H1 (cell line): ENCODE measurements around the gene MROH7. TPM values are rescaled to one million over a fixed set of nuclear protein-coding genes. Genes with fewer than 3 reads are reported as not detected.

Experiments
- CTCF ChIA-PET: fragments of 300-600 bp; sonication (Branson Sonifier 250); formaldehyde crosslinking; loops from one replicate; lab custom pipeline; 2021; ENCODE audit not compliant: partially characterized antibody; lab: Charles Lee
- POLR2A ChIA-PET: fragments of 300-600 bp; sonication (Branson Sonifier 250); formaldehyde crosslinking; loops from one replicate; lab custom pipeline; 2021; ENCODE audit warnings: inconsistent platforms; ENCODE audit not compliant: partially characterized antibody; lab: Charles Lee
- DNase-seq, 2 experiments: peaks; one replicate each; pipeline versions ENCODE4 v3.0.0 to v3.0.0-alpha.2; 2010 to 2022; ENCODE audit warnings: low spot score in 2 of 2, low read depth in 1 of 2, mixed read lengths in 1 of 2
- FAIRE-seq: peaks from 2 replicates; lab custom pipeline; 2011; peaks lifted over from hg19 to GRCh38; lab: Jason Lieb, UNC
- H2AFZ ChIP-seq: 2 replicates; pipeline ENCODE4 v1.8.1; 2012; ENCODE audit warnings: low read length, inconsistent platforms
- H2AK5ac ChIP-seq: 2 replicates; pipeline ENCODE4 v1.6.1; 2013; ENCODE audit warnings: low read depth, low read length
- H2BK120ac ChIP-seq: replicated peaks from 2 replicates; pipeline ENCODE3; 2013; ENCODE audit warnings: low read depth, low read length, inconsistent platforms
- H2BK12ac ChIP-seq: 2 replicates; pipeline ENCODE4 v1.6.1; 2013; ENCODE audit warnings: low read depth, low read length
- H2BK15ac ChIP-seq: 2 replicates; pipeline ENCODE4 v1.6.1; 2013; ENCODE audit warnings: low read length
- H2BK20ac ChIP-seq: 2 replicates; pipeline ENCODE4 v1.6.1; 2013; ENCODE audit warnings: low read length
- H2BK5ac ChIP-seq: 2 replicates; pipeline ENCODE4 v1.6.1; 2013; ENCODE audit warnings: low read depth, low read length
- H3K14ac ChIP-seq: 2 replicates; pipeline ENCODE4 v1.6.1; 2013; ENCODE audit warnings: inconsistent platforms; ENCODE audit not compliant: insufficient read length
- H3K18ac ChIP-seq: 2 replicates; pipeline ENCODE4 v1.6.1; 2013; ENCODE audit warnings: low read length; ENCODE audit errors: extremely low read depth
- H3K23ac ChIP-seq: 2 replicates; pipeline ENCODE4 v1.6.1; 2013; ENCODE audit warnings: inconsistent platforms; ENCODE audit not compliant: insufficient read length
- H3K23me2 ChIP-seq: 2 replicates; pipeline ENCODE4 v1.6.1; 2013; ENCODE audit warnings: low read depth, low read length
- H3K27ac ChIP-seq: 2 replicates; pipeline ENCODE4 v1.6.1; 2011; ENCODE audit warnings: low read depth, low read length, inconsistent platforms
- H3K27me3 ChIP-seq, 4 experiments: replicated peaks in 1 of 4; 1 replicate in 1 of 4; 2 replicates in 3 of 4; pipeline versions ENCODE4 v1.6.1 to v1.8.1; 2011 to 2013; ENCODE audit warnings: low read length in 3 of 4, mild to moderate bottlenecking in 3 of 4, inconsistent platforms in 2 of 4, mixed read lengths in 2 of 4, moderate library complexity in 1 of 4; ENCODE audit not compliant: control insufficient read depth in 3 of 4, insufficient read depth in 3 of 4; ENCODE audit errors: extremely low read depth in 1 of 4
- H3K36me3 ChIP-seq, 4 experiments: 2 replicates each; pipeline versions ENCODE4 v1.6.1 to v1.8.1; 2011 to 2013; ENCODE audit warnings: mild to moderate bottlenecking in 4 of 4, low read length in 3 of 4, moderate library complexity in 2 of 4, control low read depth in 1 of 4, inconsistent platforms in 1 of 4; ENCODE audit not compliant: insufficient read depth in 4 of 4, control insufficient read depth in 2 of 4
- H3K4ac ChIP-seq: replicated peaks from 2 replicates; pipeline ENCODE3; 2013; ENCODE audit warnings: low read length, low read depth, mixed read lengths, inconsistent platforms; ENCODE audit not compliant: insufficient read length
- H3K4me1 ChIP-seq, 4 experiments: replicated peaks in 1 of 4; 1 replicate in 1 of 4; 2 replicates in 3 of 4; pipeline versions ENCODE4 v1.6.1 to v1.8.1; 2011 to 2013; ENCODE audit warnings: low read length in 3 of 4, inconsistent platforms in 2 of 4, mixed read lengths in 1 of 4; ENCODE audit not compliant: insufficient read depth in 4 of 4, control insufficient read depth in 3 of 4
- H3K4me2 ChIP-seq, 2 experiments: 2 replicates each; pipeline versions ENCODE4 v1.6.1 to v1.8.1; 2011 to 2013; ENCODE audit warnings: low read depth in 2 of 2, low read length in 2 of 2, control low read depth in 1 of 2, inconsistent platforms in 1 of 2, mild to moderate bottlenecking in 1 of 2; ENCODE audit not compliant: insufficient read depth in 1 of 2
- H3K4me3 ChIP-seq, 4 experiments: fragments of 200-600, 300-600 bp in 1 of 4; sonication (generic), shearing (Covaris generic), sonication (Bioruptor Twin) in 1 of 4; 2 replicates each; pipeline versions ENCODE4 v1.5.1 to v1.8.1; 2011 to 2016; ENCODE audit warnings: low read length in 4 of 4, low read depth in 3 of 4, control low read depth in 2 of 4, inconsistent platforms in 2 of 4, mild to moderate bottlenecking in 2 of 4, mixed read lengths in 1 of 4, moderate library complexity in 1 of 4; ENCODE audit not compliant: insufficient read depth in 2 of 4; ENCODE audit errors: extremely low read depth in 1 of 4
- H3K56ac ChIP-seq: replicated peaks from 2 replicates; pipeline ENCODE3; 2013; ENCODE audit warnings: low read depth, mild to moderate bottlenecking, mixed read lengths, low read length, inconsistent platforms; ENCODE audit not compliant: insufficient read length
- H3K79me1 ChIP-seq: 2 replicates; pipeline ENCODE4 v1.6.1; 2013; ENCODE audit warnings: low read depth, low read length, control low read depth
- H3K79me2 ChIP-seq, 2 experiments: 2 replicates each; pipeline versions ENCODE4 v1.6.1 to v1.8.1; 2012 to 2013; ENCODE audit warnings: low read length in 2 of 2, mild to moderate bottlenecking in 2 of 2, inconsistent platforms in 1 of 2; ENCODE audit not compliant: insufficient read depth in 2 of 2, control insufficient read depth in 1 of 2
- H3K9ac ChIP-seq, 4 experiments: replicated peaks in 1 of 4; 1 replicate in 1 of 4; 2 replicates in 3 of 4; pipeline versions ENCODE4 v1.6.1 to v1.8.1; 2011 to 2013; ENCODE audit warnings: low read depth in 3 of 4, low read length in 3 of 4, control low read depth in 2 of 4, mild to moderate bottlenecking in 2 of 4, moderate library complexity in 2 of 4, inconsistent platforms in 1 of 4; ENCODE audit errors: extremely low read depth in 1 of 4
- H3K9me3 ChIP-seq, 2 experiments: 2 replicates each; pipeline versions ENCODE4 v1.6.1 to v1.8.1; 2012 to 2013; ENCODE audit warnings: mild to moderate bottlenecking in 2 of 2, moderate library complexity in 2 of 2, control low read depth in 1 of 2, inconsistent platforms in 1 of 2, low read depth in 1 of 2, low read length in 1 of 2, mixed read lengths in 1 of 2; ENCODE audit not compliant: insufficient read depth in 2 of 2
- H4K20me1 ChIP-seq, 2 experiments: replicated peaks in 1 of 2; 2 replicates each; pipeline versions ENCODE3 to v1.8.1; 2011 to 2013; ENCODE audit warnings: inconsistent platforms in 2 of 2, low read length in 2 of 2, mild to moderate bottlenecking in 1 of 2; ENCODE audit not compliant: insufficient read depth in 2 of 2, control insufficient read depth in 1 of 2
- H4K5ac ChIP-seq: 2 replicates; pipeline ENCODE4 v1.6.1; 2013; ENCODE audit warnings: low read length, low read depth, mixed read lengths, inconsistent platforms; ENCODE audit not compliant: insufficient read length
- H4K8ac ChIP-seq: 2 replicates; pipeline ENCODE4 v1.8.0; 2013; ENCODE audit warnings: mild to moderate bottlenecking, moderate library complexity, low read length, inconsistent platforms; ENCODE audit not compliant: insufficient read depth; ENCODE audit errors: extremely low read depth
- H4K91ac ChIP-seq: replicated peaks from 2 replicates; pipeline ENCODE3; 2013; ENCODE audit warnings: low read length, mixed read lengths, inconsistent platforms; ENCODE audit not compliant: insufficient read length
- BRCA1 ChIP-seq: IDR thresholded peaks from 2 replicates; pipeline ENCODE4 v1.6.1; 2012; ENCODE audit warnings: low read depth, low read length, improper control_type of control experiment
- EGR1 ChIP-seq: IDR thresholded peaks from 2 replicates; pipeline ENCODE4 v1.6.1; 2011; ENCODE audit warnings: low read depth, low read length, borderline replicate concordance
- FOSL1 ChIP-seq: IDR thresholded peaks from 2 replicates; pipeline ENCODE4 v1.6.1; 2011; ENCODE audit warnings: mild to moderate bottlenecking, low read depth, low read length, moderate library complexity; ENCODE audit not compliant: insufficient read depth
- HDAC2 ChIP-seq, 2 experiments: fragments of 300-600 bp in 1 of 2; sonication (generic) in 1 of 2; IDR thresholded peaks; 2 replicates each; pipeline ENCODE4 v1.6.1; 2011 to 2012; ENCODE audit warnings: low read depth in 2 of 2, low read length in 2 of 2, mild to moderate bottlenecking in 2 of 2, moderate library complexity in 2 of 2, borderline replicate concordance in 1 of 2, inconsistent platforms in 1 of 2
- RFX5 ChIP-seq: IDR thresholded peaks from 2 replicates; pipeline ENCODE4 v1.6.1; 2011; ENCODE audit warnings: low read depth, low read length, improper control_type of control experiment, borderline replicate concordance
- RNF2 ChIP-seq: fragments of 200-900, 300-1000 bp; sonication (generic); IDR thresholded peaks from 2 replicates; pipeline ENCODE4 v1.7.1; 2016; ENCODE audit warnings: borderline replicate concordance, low read depth, mild to moderate bottlenecking, antibody characterized with exemption, low read length; ENCODE audit not compliant: poor library complexity, severe bottlenecking; ENCODE audit errors: missing control alignments
- USF2 ChIP-seq: IDR thresholded peaks from 2 replicates; pipeline ENCODE4 v1.6.1; 2011; ENCODE audit warnings: low read length, improper control_type of control experiment
- WGBS, 2 experiments: shearing (Covaris generic) in 1 of 2; methylation state at CpG; one replicate each; pipeline versions ENCODE4 v1.1.6 to v1.1.7; 2013 to 2015; ENCODE audit warnings: low lambda C conversion rate in 2 of 2, mixed read lengths in 2 of 2, inconsistent platforms in 1 of 2, low coverage in 1 of 2, missing lambda C conversion rate in 1 of 2; ENCODE audit not compliant: insufficient replicate concordance in 2 of 2, insufficient coverage in 1 of 2, insufficient read length in 1 of 2; ENCODE audit errors: extremely low coverage in 1 of 2, missing lambda C conversion rate in 1 of 2; 5-methylcytosine and 5-hydroxymethylcytosine counted together
- polyA plus RNA-seq, 7 experiments: library from polyadenylated mRNA; depleted of rRNA in 3 of 7; stranded (reverse) in 5 of 7; unstranded in 2 of 7; fragments of >200 nt in 5 of 7; fragments of 200-250 nt in 2 of 7; gene quantifications; 1 replicate in 5 of 7; 2 replicates in 1 of 7; 4 replicates in 1 of 7; pipeline versions ENCODE4 v1.2.1 to v1.2.3, GENCODE V29; 2011 to 2013; ENCODE audit warnings: missing spikeins in 2 of 7, mixed read lengths in 2 of 7
- total RNA-seq: library from RNA; stranded (reverse); fragmentation: NEBNext Ultra II Directional; extraction: Animal tissue kit (Norgen Biotek cat#: 25700); gene quantifications from 2 replicates; pipeline ENCODE4 v1.2.1, GENCODE V29; 2021
- TF ChIP-seq, protein P1 (sequence below): IDR thresholded peaks from 2 replicates; pipeline ENCODE4 v1.6.1; 2012; ENCODE audit warnings: inconsistent platforms

The MROH7 gene
- total and polyA plus RNA-seq, 2 of the 8 experiments (the other 6 are each of a cell fraction or from before 2014, with no cell fraction given) = 0.07 to 0.20 TPM

DNA sequence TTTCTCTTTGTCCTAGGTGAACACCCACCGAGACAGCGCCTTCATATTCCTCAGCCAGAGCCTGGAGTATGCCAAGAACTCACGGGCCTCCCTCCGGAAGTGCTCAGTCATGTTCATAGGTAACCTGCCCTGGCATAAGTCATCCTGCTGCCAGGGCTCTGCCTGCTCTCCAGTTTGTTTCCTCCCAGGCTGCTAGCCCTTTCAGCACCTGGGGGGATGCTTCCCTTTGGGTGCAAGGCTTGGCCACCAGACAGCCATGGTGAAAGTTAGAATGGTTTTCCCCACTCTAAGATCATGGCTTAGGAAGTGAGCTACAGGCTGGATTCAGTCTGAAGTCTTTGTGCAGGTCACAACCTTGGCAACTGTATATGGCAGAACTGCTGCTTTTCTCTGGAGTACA lies 64.8 kb downstream of the MROH7 start:
- Histone ChIP-seq H3K79me1 (no peaks in the 10 kb centered on the region), H3K18ac (no peak overlapping the region), H3K4me2 (no peak overlapping the region), H2BK15ac (no peak overlapping the region), H2BK120ac (no peak overlapping the region), H3K36me3 (no peaks in the 10 kb centered on the region), H2BK20ac (no peak overlapping the region), H4K20me1 (no peaks in the 10 kb centered on the region), H2BK12ac (no peak overlapping the region), H2AK5ac (no peak overlapping the region), H4K5ac (no peak overlapping the region), H3K4me3 (no peak overlapping the region), H3K9ac (no peak overlapping the region), H2BK5ac (no peak overlapping the region), H3K14ac (no peak overlapping the region), H3K23ac (no peak overlapping the region), H4K8ac (no peak overlapping the region), H3K23me2 (no peaks in the 10 kb centered on the region), H3K56ac (no peak overlapping the region), H3K79me2 (no peaks in the 10 kb centered on the region), H4K91ac (no peak overlapping the region), H2AFZ (no peak overlapping the region), H3K27me3 (peaks cover 0 to 11% (median 4%) of the 10 kb centered on the region in 4 experiments; a peak in 4 of 7 replicates), H3K9me3 (no peaks in the 10 kb centered on the region), H3K4me1 (no peaks in the 10 kb centered on the region), H3K4ac (no peak overlapping the region), H3K27ac (no peak overlapping the region)
- 77% methylated on average over 4 of the region's 4 CpGs; no CpG with 5 or more reads in 1 of the 2 experiments for WGBS, 2 experiments
- DNase-seq (no peak), FAIRE-seq (no peak)
- ChIA-PET CTCF (interaction anchor here (1.1 kb wide), 1 partner anchor 194 kb away, joined by 3 read pairs; no protein-coding TSS in a partner anchor), POLR2A (no interaction called here)
- TF ChIP-seq RFX5 (no peak), USF2 (no peak), HDAC2 (IDR thresholded peaks at IDR 0.05; ENCODE audit: borderline replicate concordance in 1 of 2, low read depth in 2 of 2, low read length in 2 of 2) (no peak), FOSL1 (no peak), EGR1 (no peak), RNF2 (no peak), BRCA1 (no peak)
- TF ChIP-seq, protein P1, sequence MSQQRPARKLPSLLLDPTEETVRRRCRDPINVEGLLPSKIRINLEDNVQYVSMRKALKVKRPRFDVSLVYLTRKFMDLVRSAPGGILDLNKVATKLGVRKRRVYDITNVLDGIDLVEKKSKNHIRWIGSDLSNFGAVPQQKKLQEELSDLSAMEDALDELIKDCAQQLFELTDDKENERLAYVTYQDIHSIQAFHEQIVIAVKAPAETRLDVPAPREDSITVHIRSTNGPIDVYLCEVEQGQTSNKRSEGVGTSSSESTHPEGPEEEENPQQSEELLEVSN = no peak
